Measurements from ENCODE around the gene SPACA4.

Gene SPACA4

GRCh38 chr19:48651683-48652048, 45.1 kb downstream of the SPACA4 start:
- no peak for DNase-seq (ENCODE audit: low read depth)

- DNase-seq (ENCODE audit: low read depth): no peak
These were observed 47.9 kb downstream of the SPACA4 start for GRCh38 chr19:48654299-48655059.

DNA sequence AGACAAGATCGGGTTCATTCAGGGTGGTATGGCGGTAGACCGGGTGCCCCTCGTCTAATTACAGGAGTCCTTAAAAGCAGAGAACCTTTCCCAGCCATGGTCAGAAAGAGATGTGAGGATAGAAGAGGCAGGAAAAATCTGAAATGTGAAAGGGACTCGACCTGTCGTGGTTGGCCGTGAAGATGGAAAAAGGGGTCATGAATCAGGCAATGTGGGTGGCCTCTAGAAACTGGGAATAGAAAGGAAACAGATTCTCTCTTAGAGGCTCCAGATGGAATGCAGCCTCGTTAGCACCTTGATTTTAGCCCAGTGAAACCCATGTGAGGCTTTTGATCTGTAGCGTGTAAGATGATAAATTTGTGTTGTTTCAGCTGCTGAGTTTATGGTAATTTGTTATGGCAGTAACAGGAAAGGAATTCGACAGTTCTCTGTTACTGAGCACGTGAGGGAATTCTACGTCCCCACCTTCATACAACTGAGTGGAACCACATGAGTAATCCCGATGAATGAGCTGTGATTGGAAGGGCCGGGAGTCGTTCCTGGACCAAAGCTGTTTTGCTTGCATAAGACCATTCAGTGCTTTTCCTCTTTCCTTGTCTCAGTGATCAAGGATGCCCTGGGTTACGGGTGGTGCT, 50.4 kb downstream of the SPACA4 start:
- DNase-seq (ENCODE audit: low read depth): no peak
